Brain microvascular endothelial cell (primary cell): ENCODE results near the gene TIMP2.
A peak's percentile ranks its signal among the peaks of the same experiment; 100 is the strongest.

Experiments
- DNase-seq: peaks from one replicate; pipeline ENCODE4 v3.0.0-alpha.2; 2020
- H3K27ac ChIP-seq: fragments of 250-450 bp; sonication (Bioruptor Pico); 2 replicates; pipeline ENCODE4 v1.5.1; 2020; ENCODE audit warnings: mild to moderate bottlenecking, moderate library complexity
- H3K27me3 ChIP-seq: fragments of 250-450 bp; sonication (Bioruptor Pico); replicated peaks from 2 replicates; pipeline ENCODE4 v1.5.1; 2020; ENCODE audit warnings: mild to moderate bottlenecking
- H3K36me3 ChIP-seq: fragments of 250-450 bp; sonication (Bioruptor Pico); replicated peaks from 2 replicates; pipeline ENCODE4 v1.5.1; 2020; ENCODE audit warnings: mild to moderate bottlenecking
- H3K4me3 ChIP-seq: 2 replicates; pipeline ENCODE4 v1.5.1; 2011; ENCODE audit warnings: low read depth, mild to moderate bottlenecking, control low read depth, low read length, moderate library complexity
- CTCF ChIP-seq: IDR thresholded peaks from 2 replicates; pipeline ENCODE4 v1.5.1; 2011; ENCODE audit warnings: low read depth, mild to moderate bottlenecking, moderate library complexity, low read length, control low read depth, inconsistent platforms; ENCODE audit errors: missing control alignments
- in situ Hi-C: cut with HindIII; loops from 2 replicates; pipeline ENCODE4 v1.10.0; 2017; ENCODE audit warnings: low sequenced_read_pairs, low pct_ligation_motif_present

TIMP2 gene

GRCh38 chr17:78838574-78839005 lies 86.6 kb downstream of the TIMP2 start:
- no peak for TF ChIP-seq CTCF
- H3K36me3 ChIP-seq, result peaks cover 34% of the 10 kb centered on the region
- no peak for DNase-seq
- in situ Hi-C loops, result no loop called here
- no peak overlapping the region for H3K4me3 ChIP-seq
- peak overlapping the region; percentile 92 for H3K27ac ChIP-seq
- H3K27me3 ChIP-seq, result no peaks in the 10 kb centered on the region

- no peak for DNase-seq
- H3K36me3 ChIP-seq, result peaks cover 51% of the 10 kb centered on the region
These were observed 88.7 kb downstream of the TIMP2 start for GRCh38 chr17:78836420-78837021.

GRCh38 chr17:78834571-78834970 lies 90.6 kb downstream of the TIMP2 start:
- TF ChIP-seq CTCF, result no peak

More at GRCh38 chr17:78836420-78837021, 88.7 kb downstream of the TIMP2 start:
- TF ChIP-seq CTCF, result no peak
- no peaks in the 10 kb centered on the region for H3K27me3 ChIP-seq
- H3K4me3 ChIP-seq, result no peak overlapping the region
- H3K27ac ChIP-seq, result no peak overlapping the region
- in situ Hi-C loops, result no loop called here

GRCh38 chr17:78832541-78832810 lies 92.7 kb downstream of the TIMP2 start:
- no peak for TF ChIP-seq CTCF
- Histone ChIP-seq H3K4me3 (no peak overlapping the region), H3K36me3 (peaks cover 74% of the 10 kb centered on the region), H3K27ac (no peak overlapping the region), H3K27me3 (no peaks in the 10 kb centered on the region)
- in situ Hi-C loops, result no loop called here
- no peak for DNase-seq

More at GRCh38 chr17:78834571-78834970, 90.6 kb downstream of the TIMP2 start:
- DNase-seq, result no peak
- H3K36me3 ChIP-seq, result peaks cover 63% of the 10 kb centered on the region
- H3K27ac ChIP-seq, result no peak overlapping the region
- H3K27me3 ChIP-seq, result no peaks in the 10 kb centered on the region
- in situ Hi-C loops, result no loop called here
- H3K4me3 ChIP-seq, result no peak overlapping the region

- in situ Hi-C loops, result no loop called here
- no peak for DNase-seq
- TF ChIP-seq CTCF, result no peak
- Histone ChIP-seq H3K27ac (no peak overlapping the region), H3K36me3 (peaks cover 76% of the 10 kb centered on the region), H3K27me3 (no peaks in the 10 kb centered on the region), H3K4me3 (no peak overlapping the region)
These were observed 93.3 kb downstream of the TIMP2 start for GRCh38 chr17:78831688-78832540.
